ENCODE measurements around the gene CPB2. TPM values are rescaled to one million over a fixed set of nuclear protein-coding genes. Genes with fewer than 3 reads are reported as not detected.

The CPB2 gene
- not detected in 2 replicates for total RNA-seq

GRCh38 chr13:46104868-46105267, at the start of gene CPB2:
CPB2 (minus strand) TSS chr13:46105033; CDS start chr13:46105009, 24 bp downstream.

GRCh38 chr13:46052319-46053161, 52.3 kb downstream of the CPB2 start, which contains the start of gene ZC3H13:
ZC3H13 (minus strand) TSS chr13:46052746; CDS start chr13:46045507, 7,239 bp downstream.

Other genes starting within 250 kb of the CPB2 start
- 19.5 and 21.0 TPM in 2 replicates for gene ZC3H13, start 52.3 kb downstream of the CPB2 start, total RNA-seq
- gene LCP1, start 77.1 kb upstream of the CPB2 start, total RNA-seq: 2.7 and 4.7 TPM in 2 replicates
- gene LRRC63, start 106.9 kb upstream of the CPB2 start, total RNA-seq: 0.22 and 0.50 TPM in 2 replicates